ENCODE measurements around the gene CCL7. TPM values are rescaled to one million over a fixed set of nuclear protein-coding genes. Genes with fewer than 3 reads are reported as not detected.

Gene CCL7
- total RNA-seq, 2 donors from 2014 or later: not detected

GRCh38 chr17:34245351-34245905, 24.6 kb upstream of the CCL7 start:
- intact Hi-C loops (cut with DNase I): loop anchor here (10.0 kb wide), 1 partner anchor 1009 kb away; no protein-coding TSS in a partner anchor
- no peaks in the 10 kb centered on the region for H3K9me3 ChIP-seq
- no peak overlapping the region for H3K4me3 ChIP-seq
- WGBS: 81% methylated on average over 6 of the region's 6 CpGs
- no peaks in the 10 kb centered on the region for H3K36me3 ChIP-seq
- no peaks in the 10 kb centered on the region for H3K4me1 ChIP-seq (replicated peaks)
- peak overlapping the region in 1 of 2 donors; percentile 15 for H3K27ac ChIP-seq
- TF ChIP-seq POLR2AphosphoS5 (IDR thresholded peaks at IDR 0.05) (no peak), POLR2A (IDR thresholded peaks at IDR 0.05) (no peak), CTCF (IDR thresholded peaks at IDR 0.05) (no peak)
- H3K27me3 ChIP-seq (replicated peaks; ENCODE audit: insufficient read depth): no peaks in the 10 kb centered on the region
- no peak for DNase-seq (ENCODE audit: low spot score)

GRCh38 chr17:34246446-34246845, 23.6 kb upstream of the CCL7 start:
- WGBS: 83% methylated on average over 1 of the region's 1 CpG
- H3K36me3 ChIP-seq: no peaks in the 10 kb centered on the region
- H3K27me3 ChIP-seq (replicated peaks; ENCODE audit: insufficient read depth): no peaks in the 10 kb centered on the region
- intact Hi-C loops (cut with DNase I): loop anchor here (10.0 kb wide), 1 partner anchor 1008 kb away; no protein-coding TSS in a partner anchor
- no peaks in the 10 kb centered on the region for H3K4me1 ChIP-seq (replicated peaks)
- H3K4me3 ChIP-seq: no peak overlapping the region
- DNase-seq (ENCODE audit: low spot score): no peak
- no peaks in the 10 kb centered on the region for H3K9me3 ChIP-seq
- TF ChIP-seq POLR2A (IDR thresholded peaks at IDR 0.05): no peak
- TF ChIP-seq POLR2AphosphoS5 (IDR thresholded peaks at IDR 0.05): no peak
- TF ChIP-seq CTCF (IDR thresholded peaks at IDR 0.05): no peak
- no peak overlapping the region for H3K27ac ChIP-seq

GRCh38 chr17:34246881-34247280, 23.1 kb upstream of the CCL7 start:
- intact Hi-C loops (cut with DNase I): loop anchor here (10.0 kb wide), 1 partner anchor 1008 kb away; no protein-coding TSS in a partner anchor
- 78% methylated on average over 3 of the region's 3 CpGs for WGBS
- Histone ChIP-seq H3K4me3 (no peak overlapping the region), H3K27ac (no peak overlapping the region), H3K4me1 (replicated peaks) (no peaks in the 10 kb centered on the region), H3K27me3 (replicated peaks; ENCODE audit: insufficient read depth) (no peaks in the 10 kb centered on the region), H3K36me3 (no peaks in the 10 kb centered on the region), H3K9me3 (no peaks in the 10 kb centered on the region)
- TF ChIP-seq CTCF (IDR thresholded peaks at IDR 0.05) (no peak), POLR2AphosphoS5 (IDR thresholded peaks at IDR 0.05) (no peak), POLR2A (IDR thresholded peaks at IDR 0.05) (no peak)
- DNase-seq (ENCODE audit: low spot score): no peak

GRCh38 chr17:34248511-34249024, 21.5 kb upstream of the CCL7 start:
- no peak for DNase-seq (ENCODE audit: low spot score)
- peaks cover 7% of the 10 kb centered on the region for H3K4me1 ChIP-seq (replicated peaks)
- H3K9me3 ChIP-seq: no peaks in the 10 kb centered on the region
- no peaks in the 10 kb centered on the region for H3K27me3 ChIP-seq (replicated peaks; ENCODE audit: insufficient read depth)
- H3K4me3 ChIP-seq: no peak overlapping the region
- no peak overlapping the region for H3K27ac ChIP-seq
- intact Hi-C loops (cut with DNase I): loop anchor here (10.0 kb wide), 1 partner anchor 1006 kb away; no protein-coding TSS in a partner anchor
- WGBS: 27% methylated on average over 6 of the region's 6 CpGs
- no peaks in the 10 kb centered on the region for H3K36me3 ChIP-seq
- TF ChIP-seq POLR2AphosphoS5 (IDR thresholded peaks at IDR 0.05) (peak; percentile 4), CTCF (IDR thresholded peaks at IDR 0.05) (no peak), POLR2A (IDR thresholded peaks at IDR 0.05) (no peak)

GRCh38 chr17:34249061-34249460, 21.0 kb upstream of the CCL7 start:
- WGBS: 87% methylated on average over 1 of the region's 1 CpG
- Histone ChIP-seq H3K27me3 (replicated peaks; ENCODE audit: insufficient read depth) (no peaks in the 10 kb centered on the region), H3K36me3 (no peaks in the 10 kb centered on the region), H3K27ac (no peak overlapping the region), H3K9me3 (no peaks in the 10 kb centered on the region), H3K4me3 (no peak overlapping the region), H3K4me1 (replicated peaks) (peaks cover 9% of the 10 kb centered on the region)
- TF ChIP-seq POLR2AphosphoS5 (IDR thresholded peaks at IDR 0.05): no peak
- TF ChIP-seq POLR2A (IDR thresholded peaks at IDR 0.05): no peak
- TF ChIP-seq CTCF (IDR thresholded peaks at IDR 0.05): no peak
- DNase-seq (ENCODE audit: low spot score): no peak
- intact Hi-C loops (cut with DNase I): loop anchor here (10.0 kb wide), 1 partner anchor 1006 kb away; no protein-coding TSS in a partner anchor
